Neural progenitor cell (in vitro differentiated cells): ENCODE data around the gene PCTP.

ENCODE experiments used
- EZH2 ChIP-seq: fragments of 200-600 bp; sonication (generic); IDR thresholded peaks from 2 replicates; pipeline ENCODE4 v1.6.1; 2017; ENCODE audit warnings: antibody characterized with exemption, mild to moderate bottlenecking, moderate library complexity
- TF ChIP-seq, protein P1 (sequence below): fragments of 200-600 bp; sonication (generic); IDR thresholded peaks from 2 replicates; pipeline ENCODE4 v1.5.1; 2017; ENCODE audit warnings: antibody characterized with exemption, mild to moderate bottlenecking

DNA sequence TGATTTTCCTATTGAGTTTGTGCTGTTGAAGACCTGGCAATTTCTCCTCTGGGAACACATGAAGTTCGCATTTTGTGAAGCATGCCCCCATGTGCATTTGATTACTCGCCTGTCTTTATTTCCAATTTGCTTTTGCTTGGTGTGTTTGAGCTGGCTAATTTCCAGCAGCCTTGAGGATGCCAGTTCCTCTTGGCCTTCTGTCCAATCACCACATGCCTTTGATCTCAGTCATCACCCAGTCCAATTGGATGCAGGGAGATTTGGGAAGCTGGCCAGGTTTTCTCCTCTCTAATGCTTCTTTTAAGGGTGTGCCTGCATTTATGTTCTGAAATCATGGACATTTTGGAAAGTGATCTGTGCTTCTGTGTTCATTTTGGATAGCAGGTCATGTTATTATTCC is 24.4 kb upstream of the PCTP start:
- TF ChIP-seq EZH2: no peak
- TF ChIP-seq, protein P1, sequence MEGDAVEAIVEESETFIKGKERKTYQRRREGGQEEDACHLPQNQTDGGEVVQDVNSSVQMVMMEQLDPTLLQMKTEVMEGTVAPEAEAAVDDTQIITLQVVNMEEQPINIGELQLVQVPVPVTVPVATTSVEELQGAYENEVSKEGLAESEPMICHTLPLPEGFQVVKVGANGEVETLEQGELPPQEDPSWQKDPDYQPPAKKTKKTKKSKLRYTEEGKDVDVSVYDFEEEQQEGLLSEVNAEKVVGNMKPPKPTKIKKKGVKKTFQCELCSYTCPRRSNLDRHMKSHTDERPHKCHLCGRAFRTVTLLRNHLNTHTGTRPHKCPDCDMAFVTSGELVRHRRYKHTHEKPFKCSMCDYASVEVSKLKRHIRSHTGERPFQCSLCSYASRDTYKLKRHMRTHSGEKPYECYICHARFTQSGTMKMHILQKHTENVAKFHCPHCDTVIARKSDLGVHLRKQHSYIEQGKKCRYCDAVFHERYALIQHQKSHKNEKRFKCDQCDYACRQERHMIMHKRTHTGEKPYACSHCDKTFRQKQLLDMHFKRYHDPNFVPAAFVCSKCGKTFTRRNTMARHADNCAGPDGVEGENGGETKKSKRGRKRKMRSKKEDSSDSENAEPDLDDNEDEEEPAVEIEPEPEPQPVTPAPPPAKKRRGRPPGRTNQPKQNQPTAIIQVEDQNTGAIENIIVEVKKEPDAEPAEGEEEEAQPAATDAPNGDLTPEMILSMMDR: no peak
